Fibroblast of mammary gland (primary cell): ENCODE data around the gene COG1.
A peak's percentile ranks its signal among the peaks of the same experiment; 100 is the strongest.
"Not testable (repeated sequence)": the region's sequence is repeated elsewhere in the genome, so short reads cannot be mapped to it uniquely, and the experiment has no call there.

Experiments
- DNase-seq: peaks from one replicate; pipeline ENCODE4 v3.0.0-alpha.2; 2010; ENCODE audit warnings: low read depth
- H3K4me3 ChIP-seq: 2 replicates; pipeline ENCODE4 v1.5.1; 2011; ENCODE audit warnings: low read depth, mild to moderate bottlenecking, low read length, moderate library complexity; ENCODE audit not compliant: control insufficient read depth
- TF ChIP-seq, protein P1 (sequence below): conservative IDR thresholded peaks from 2 replicates; pipeline ENCODE4 v1.5.1; 2011; ENCODE audit warnings: low read depth, low read length, inconsistent platforms; ENCODE audit not compliant: control insufficient read depth, insufficient read depth

Gene COG1, protein sequence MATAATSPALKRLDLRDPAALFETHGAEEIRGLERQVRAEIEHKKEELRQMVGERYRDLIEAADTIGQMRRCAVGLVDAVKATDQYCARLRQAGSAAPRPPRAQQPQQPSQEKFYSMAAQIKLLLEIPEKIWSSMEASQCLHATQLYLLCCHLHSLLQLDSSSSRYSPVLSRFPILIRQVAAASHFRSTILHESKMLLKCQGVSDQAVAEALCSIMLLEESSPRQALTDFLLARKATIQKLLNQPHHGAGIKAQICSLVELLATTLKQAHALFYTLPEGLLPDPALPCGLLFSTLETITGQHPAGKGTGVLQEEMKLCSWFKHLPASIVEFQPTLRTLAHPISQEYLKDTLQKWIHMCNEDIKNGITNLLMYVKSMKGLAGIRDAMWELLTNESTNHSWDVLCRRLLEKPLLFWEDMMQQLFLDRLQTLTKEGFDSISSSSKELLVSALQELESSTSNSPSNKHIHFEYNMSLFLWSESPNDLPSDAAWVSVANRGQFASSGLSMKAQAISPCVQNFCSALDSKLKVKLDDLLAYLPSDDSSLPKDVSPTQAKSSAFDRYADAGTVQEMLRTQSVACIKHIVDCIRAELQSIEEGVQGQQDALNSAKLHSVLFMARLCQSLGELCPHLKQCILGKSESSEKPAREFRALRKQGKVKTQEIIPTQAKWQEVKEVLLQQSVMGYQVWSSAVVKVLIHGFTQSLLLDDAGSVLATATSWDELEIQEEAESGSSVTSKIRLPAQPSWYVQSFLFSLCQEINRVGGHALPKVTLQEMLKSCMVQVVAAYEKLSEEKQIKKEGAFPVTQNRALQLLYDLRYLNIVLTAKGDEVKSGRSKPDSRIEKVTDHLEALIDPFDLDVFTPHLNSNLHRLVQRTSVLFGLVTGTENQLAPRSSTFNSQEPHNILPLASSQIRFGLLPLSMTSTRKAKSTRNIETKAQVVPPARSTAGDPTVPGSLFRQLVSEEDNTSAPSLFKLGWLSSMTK

DNA sequence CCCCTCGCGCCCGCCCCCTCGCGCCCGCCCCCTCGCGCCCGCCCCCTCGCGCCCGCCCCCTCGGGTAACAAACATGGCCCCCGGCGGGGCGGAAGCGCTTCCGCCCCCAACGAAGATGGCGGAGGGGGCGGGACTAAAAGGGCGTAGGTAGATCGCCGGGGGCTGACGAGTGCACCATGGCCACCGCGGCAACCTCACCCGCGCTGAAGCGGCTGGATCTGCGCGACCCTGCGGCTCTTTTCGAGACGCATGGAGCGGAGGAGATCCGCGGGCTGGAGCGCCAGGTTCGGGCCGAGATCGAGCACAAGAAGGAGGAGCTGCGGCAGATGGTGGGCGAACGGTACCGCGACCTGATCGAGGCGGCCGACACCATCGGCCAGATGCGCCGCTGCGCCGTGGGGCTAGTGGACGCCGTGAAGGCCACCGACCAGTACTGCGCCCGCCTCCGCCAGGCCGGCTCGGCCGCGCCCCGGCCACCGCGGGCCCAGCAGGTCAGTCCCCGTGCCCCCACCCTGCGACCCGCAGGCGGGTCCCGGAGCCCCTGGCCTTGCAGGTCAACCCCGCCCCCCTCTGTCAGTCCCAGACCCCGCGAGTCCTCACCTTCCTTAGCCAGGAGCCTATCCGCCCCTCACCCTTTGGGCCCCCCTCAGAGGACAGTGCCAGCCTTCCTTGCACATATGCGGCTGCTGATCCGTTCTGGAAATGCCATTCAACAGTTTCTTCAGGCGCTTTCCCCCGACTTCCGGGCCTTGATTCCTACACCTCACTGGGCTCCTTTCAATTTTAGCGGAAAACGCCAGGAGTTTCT lies at the start of gene COG1:
TSS of gene COG1 (plus strand) at position 162 of the 808 bp plus-strand sequence. CDS start at position 177, 15 bp downstream.
- peak within 1 kb of the TSS; percentile 83 for H3K4me3 ChIP-seq
- peak; percentile 76 for DNase-seq
- TF ChIP-seq, protein P1, sequence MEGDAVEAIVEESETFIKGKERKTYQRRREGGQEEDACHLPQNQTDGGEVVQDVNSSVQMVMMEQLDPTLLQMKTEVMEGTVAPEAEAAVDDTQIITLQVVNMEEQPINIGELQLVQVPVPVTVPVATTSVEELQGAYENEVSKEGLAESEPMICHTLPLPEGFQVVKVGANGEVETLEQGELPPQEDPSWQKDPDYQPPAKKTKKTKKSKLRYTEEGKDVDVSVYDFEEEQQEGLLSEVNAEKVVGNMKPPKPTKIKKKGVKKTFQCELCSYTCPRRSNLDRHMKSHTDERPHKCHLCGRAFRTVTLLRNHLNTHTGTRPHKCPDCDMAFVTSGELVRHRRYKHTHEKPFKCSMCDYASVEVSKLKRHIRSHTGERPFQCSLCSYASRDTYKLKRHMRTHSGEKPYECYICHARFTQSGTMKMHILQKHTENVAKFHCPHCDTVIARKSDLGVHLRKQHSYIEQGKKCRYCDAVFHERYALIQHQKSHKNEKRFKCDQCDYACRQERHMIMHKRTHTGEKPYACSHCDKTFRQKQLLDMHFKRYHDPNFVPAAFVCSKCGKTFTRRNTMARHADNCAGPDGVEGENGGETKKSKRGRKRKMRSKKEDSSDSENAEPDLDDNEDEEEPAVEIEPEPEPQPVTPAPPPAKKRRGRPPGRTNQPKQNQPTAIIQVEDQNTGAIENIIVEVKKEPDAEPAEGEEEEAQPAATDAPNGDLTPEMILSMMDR, result no peak

DNA sequence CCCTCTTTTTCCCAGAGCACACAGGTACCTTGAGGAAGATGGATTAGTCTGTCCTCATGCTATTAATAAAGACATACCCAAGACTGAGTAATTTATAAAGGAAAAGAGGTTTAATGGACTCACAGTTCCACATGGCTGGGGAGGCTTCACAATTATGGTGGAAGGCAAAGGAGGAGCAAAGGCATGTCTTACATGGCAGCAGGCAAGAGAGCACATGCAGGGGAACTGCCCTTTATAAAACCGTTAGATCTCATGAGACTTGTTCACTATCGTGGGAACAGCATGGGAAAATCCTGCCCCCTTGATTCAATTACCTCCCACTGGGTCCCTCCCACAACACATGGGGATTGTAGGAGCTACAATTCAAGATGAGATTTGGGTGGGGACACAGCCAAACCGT lies 48.6 kb upstream of the COG1 start:
- not testable (repeated sequence) for H3K4me3 ChIP-seq, DNase-seq

DNA sequence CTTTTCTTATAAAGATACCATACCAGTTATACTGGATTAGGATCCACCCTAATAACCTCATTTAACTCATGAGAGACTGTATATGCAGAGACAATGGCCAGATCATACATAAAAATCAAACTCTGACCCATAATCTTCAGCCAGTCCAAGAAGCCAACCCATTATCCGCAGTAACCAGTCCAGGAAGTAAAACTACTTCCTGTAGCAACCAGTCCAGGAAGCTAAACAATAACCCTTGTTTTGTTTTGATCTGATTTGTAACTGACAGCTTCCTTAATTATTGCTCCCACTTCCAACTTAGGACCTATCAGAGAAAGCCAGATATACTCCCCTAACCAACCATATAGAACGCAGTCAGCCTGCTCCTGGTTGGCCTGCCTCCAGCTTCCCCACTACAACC lies 47.2 kb upstream of the COG1 start:
- TF ChIP-seq, protein P1, result no peak
- H3K4me3 ChIP-seq, result no peak overlapping the region
- no peak for DNase-seq

DNA sequence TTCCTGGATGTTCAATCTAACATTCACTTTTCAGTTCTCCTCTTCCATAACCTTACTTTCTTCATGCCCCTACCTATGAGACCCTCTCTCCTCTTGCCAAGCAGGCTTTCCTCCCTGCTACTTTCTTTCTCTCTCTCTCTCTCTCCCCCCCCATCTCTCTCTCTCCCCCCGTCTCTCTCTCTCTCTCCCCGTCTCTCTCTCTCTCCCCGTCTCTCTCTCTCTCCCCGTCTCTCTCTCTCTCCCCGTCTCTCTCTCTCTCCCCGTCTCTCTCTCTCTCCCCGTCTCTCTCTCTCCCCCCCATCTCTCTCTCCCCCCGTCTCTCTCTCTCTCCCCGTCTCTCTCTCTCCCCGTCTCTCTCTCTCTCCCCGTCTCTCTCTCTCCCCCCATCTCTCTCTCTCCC lies 45.1 kb upstream of the COG1 start:
- not testable (repeated sequence) for H3K4me3 ChIP-seq, DNase-seq

DNA sequence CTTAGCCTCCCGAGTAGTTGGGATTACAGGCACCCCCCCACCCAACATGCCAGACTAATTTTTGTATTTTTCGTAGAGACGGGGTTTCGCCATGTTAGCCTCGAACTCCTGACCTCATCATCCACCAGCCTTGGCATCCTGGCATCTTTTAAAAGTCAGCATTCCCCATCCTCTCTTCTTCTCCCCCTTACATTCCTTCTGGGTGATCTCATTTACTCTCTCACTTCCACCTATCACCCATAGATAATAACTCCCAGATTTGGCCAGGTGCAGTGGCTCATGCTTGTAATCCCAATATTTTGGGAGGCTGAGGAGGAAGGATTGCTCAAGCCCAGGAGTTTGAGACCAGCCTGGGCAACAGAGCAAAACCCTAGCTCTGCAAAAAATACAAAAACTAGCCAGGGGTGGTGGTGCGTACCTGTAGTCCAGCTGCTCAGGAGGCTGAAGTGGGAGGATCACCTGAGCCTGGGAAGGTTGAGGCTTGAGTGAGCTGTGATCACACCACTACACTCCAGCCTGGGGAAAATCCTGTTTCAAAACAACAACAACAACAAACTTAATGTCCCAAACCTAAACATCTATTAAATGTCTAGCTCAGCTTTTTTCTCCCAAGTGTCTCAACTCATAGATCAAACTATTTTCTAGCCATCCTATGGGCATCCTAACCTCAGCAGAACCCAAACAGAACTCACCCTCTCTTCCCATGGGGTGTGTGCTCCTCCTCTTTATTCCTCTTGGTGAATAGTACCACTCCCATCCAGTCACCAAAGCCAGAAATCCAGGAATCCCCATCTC lies 44.1 kb upstream of the COG1 start:
- no peak for DNase-seq
- H3K4me3 ChIP-seq, result no peak overlapping the region
- TF ChIP-seq, protein P1, result no peak

DNA sequence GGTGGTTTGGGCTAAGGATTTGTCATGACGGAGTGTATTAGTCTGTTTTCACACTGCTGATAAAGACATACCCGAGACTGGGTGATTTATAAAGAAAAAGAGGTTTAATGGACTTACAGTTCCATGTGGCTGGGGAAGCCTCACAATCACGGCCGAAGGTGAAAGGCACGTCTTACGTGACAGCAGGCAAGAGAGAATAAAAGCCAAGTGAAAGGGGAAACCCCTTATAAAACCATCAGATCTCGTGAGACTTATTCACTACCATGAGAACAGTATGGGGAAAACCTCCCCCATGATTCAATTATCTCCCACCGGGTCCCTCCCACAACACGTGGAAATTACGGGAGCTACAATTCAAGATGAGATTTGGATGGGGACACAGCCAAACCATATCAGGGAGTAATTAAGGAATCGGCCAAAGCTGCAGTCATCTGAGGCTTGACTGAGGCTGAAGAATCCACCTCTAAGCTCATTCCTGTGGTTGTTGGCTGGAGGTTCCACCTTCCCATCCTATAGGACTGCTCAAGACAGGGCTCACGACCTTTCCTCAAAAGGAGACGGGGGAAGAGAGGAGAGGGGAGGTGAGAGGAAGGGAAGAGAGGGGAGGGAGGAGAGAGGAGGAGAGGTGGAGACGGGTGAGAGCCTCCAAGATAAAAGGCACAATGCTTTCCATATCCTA lies 42.1 kb upstream of the COG1 start:
- not testable (repeated sequence) for H3K4me3 ChIP-seq, DNase-seq

DNA sequence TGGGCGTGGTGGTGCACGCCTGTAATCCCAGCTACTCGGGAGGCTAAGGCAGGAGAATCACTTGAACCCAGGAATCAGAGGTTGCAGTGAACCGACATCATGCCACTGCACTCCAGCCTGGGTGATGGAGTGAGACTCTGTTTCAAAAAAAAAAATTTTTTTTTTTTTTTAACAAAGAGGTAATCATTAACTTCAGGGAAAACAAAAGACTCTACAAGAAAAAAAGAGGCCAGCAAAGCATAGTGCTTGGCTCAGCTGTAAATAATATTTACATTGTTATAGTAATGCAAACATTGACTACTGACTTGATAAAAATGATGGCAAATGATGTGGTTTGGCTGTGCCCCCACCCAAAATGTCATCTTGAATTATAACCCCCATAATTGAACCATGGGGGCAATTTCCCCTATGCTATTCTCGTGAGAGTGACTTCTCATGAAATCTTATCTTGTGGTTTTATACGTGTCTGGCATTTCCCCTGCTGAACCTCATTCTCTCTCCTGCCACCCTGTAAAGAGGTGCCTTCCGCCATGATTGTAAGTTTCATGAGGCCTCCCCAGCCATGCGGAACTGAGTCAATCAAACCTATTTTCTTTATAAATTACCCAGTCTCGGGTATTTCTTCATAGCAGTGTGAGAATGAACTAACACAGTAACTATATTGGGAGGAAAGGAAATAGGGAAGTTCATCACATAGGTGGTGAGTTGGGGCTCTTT lies 40.8 kb upstream of the COG1 start:
- TF ChIP-seq, protein P1, result no peak
- no peak overlapping the region for H3K4me3 ChIP-seq
- DNase-seq, result no peak
